Astrocyte (in vitro differentiated cells and primary cell): Measurements from ENCODE around the gene RBSN.

Experiments used
- CTCF ChIP-seq: IDR thresholded peaks from 2 replicates; pipeline ENCODE4 v1.5.1; 2011; ENCODE audit warnings: low read depth, mild to moderate bottlenecking, inconsistent platforms, low read length, moderate library complexity; ENCODE audit not compliant: insufficient read depth
- EZH2 ChIP-seq: IDR thresholded peaks from 2 replicates; pipeline ENCODE4 v1.6.1; 2012; ENCODE audit warnings: mild to moderate bottlenecking, low read length, inconsistent platforms; ENCODE audit not compliant: insufficient read depth

- TF ChIP-seq EZH2 (no peak), CTCF (no peak)
Measured at GRCh38 chr3:15041950-15042349, 57.0 kb downstream of the RBSN start.
